Endothelial cell of umbilical vein (primary cell): ENCODE data around the gene GNB1L. TPM values are rescaled to one million over a fixed set of nuclear protein-coding genes. Genes with fewer than 3 reads are reported as not detected.

Source experiments
- BruUV-seq: library from RNA; stranded (reverse); fragments of 400-500 nt; replicated peaks from 2 replicates; lab custom pipeline; 2021; lab: Mats Ljungman, UMichigan
- CTCF ChIA-PET: fragments of 300-600, 350-600 bp; sonication (Branson Sonifier 250); formaldehyde crosslinking; loops from one replicate; lab custom pipeline; 2021; ENCODE audit warnings: antibody characterized with exemption, inconsistent platforms; lab: Charles Lee
- POLR2A ChIA-PET: fragments of 300-600, 350-600 bp; sonication (Branson Sonifier 250); formaldehyde crosslinking; loops from one replicate; lab custom pipeline; 2021; ENCODE audit warnings: antibody characterized with exemption, inconsistent platforms; lab: Charles Lee
- DNase-seq: peaks from one replicate; pipeline ENCODE4 v3.0.0-alpha.2; 2011; ENCODE audit warnings: low read depth, low spot score
- FAIRE-seq: peaks from 2 replicates; lab custom pipeline; 2011; peaks lifted over from hg19 to GRCh38; lab: Jason Lieb, UNC
- H2AFZ ChIP-seq: 2 replicates; pipeline ENCODE4 v1.6.0; 2012; ENCODE audit warnings: low read depth, low read length, control low read depth, inconsistent platforms
- H3K27ac ChIP-seq: 2 replicates; pipeline ENCODE4 v1.5.1; 2011; ENCODE audit warnings: low read depth, mild to moderate bottlenecking, control low read depth, low read length, moderate library complexity; ENCODE audit not compliant: insufficient read depth
- H3K27me3 ChIP-seq, 2 experiments: 2 replicates each; pipeline versions ENCODE4 v1.6.0 to v1.6.1; 2011; ENCODE audit warnings: low read length in 2 of 2, mixed read lengths in 1 of 2; ENCODE audit not compliant: control insufficient read depth in 2 of 2, insufficient read depth in 2 of 2
- H3K36me3 ChIP-seq, 2 experiments: 2 replicates in 1 of 2; 3 replicates in 1 of 2; pipeline ENCODE4 v1.5.1; 2011; ENCODE audit warnings: low read length in 2 of 2, mild to moderate bottlenecking in 1 of 2, moderate library complexity in 1 of 2; ENCODE audit not compliant: control insufficient read depth in 2 of 2, insufficient read depth in 2 of 2; ENCODE audit errors: extremely low read depth in 1 of 2
- H3K4me1 ChIP-seq: 3 replicates; pipeline ENCODE4 v1.5.1; 2011; ENCODE audit warnings: mild to moderate bottlenecking, low read length; ENCODE audit not compliant: control insufficient read depth, insufficient read depth; ENCODE audit errors: extremely low read depth
- H3K4me2 ChIP-seq: 2 replicates; pipeline ENCODE4 v1.6.1; 2011; ENCODE audit warnings: low read length, control low read depth, mixed read lengths; ENCODE audit not compliant: insufficient read depth
- H3K4me3 ChIP-seq, 3 experiments: fragments of 200-600 bp in 1 of 3; sonication (generic), shearing (Covaris generic) in 1 of 3; replicated peaks in 1 of 3; 2 replicates each; pipeline ENCODE4 v1.5.1; 2011 to 2016; ENCODE audit warnings: control low read depth in 3 of 3, low read length in 3 of 3, mild to moderate bottlenecking in 2 of 3, inconsistent platforms in 1 of 3, low read depth in 1 of 3, moderate library complexity in 1 of 3; ENCODE audit not compliant: insufficient read depth in 1 of 3
- H3K79me2 ChIP-seq: 2 replicates; pipeline ENCODE4 v1.6.0; 2012; ENCODE audit warnings: low read length, inconsistent platforms; ENCODE audit not compliant: control insufficient read depth, insufficient read depth
- H3K9ac ChIP-seq: replicated peaks from 2 replicates; pipeline ENCODE3; 2011; ENCODE audit warnings: low read length, control low read depth; ENCODE audit not compliant: insufficient read depth; ENCODE audit errors: extremely low read depth
- H3K9me1 ChIP-seq: replicated peaks from 3 replicates; pipeline ENCODE4 v1.6.0; 2011; ENCODE audit warnings: mild to moderate bottlenecking, low read length; ENCODE audit not compliant: control insufficient read depth, insufficient read depth; ENCODE audit errors: extremely low read depth
- H3K9me3 ChIP-seq: replicated peaks from 2 replicates; pipeline ENCODE4 v1.5.1; 2012; ENCODE audit warnings: low read length, inconsistent platforms; ENCODE audit not compliant: control insufficient read depth, insufficient read depth
- H4K20me1 ChIP-seq: replicated peaks from 2 replicates; pipeline ENCODE3; 2011; ENCODE audit warnings: mild to moderate bottlenecking, low read length; ENCODE audit not compliant: control insufficient read depth, insufficient read depth; ENCODE audit errors: extremely low read depth
- EZH2 ChIP-seq: IDR thresholded peaks from 2 replicates; pipeline ENCODE4 v1.6.1; 2012; ENCODE audit warnings: borderline replicate concordance, low read depth, mild to moderate bottlenecking, moderate library complexity, low read length, inconsistent platforms; ENCODE audit not compliant: severe bottlenecking
- FOS ChIP-seq: IDR thresholded peaks from 2 replicates; pipeline ENCODE4 v1.6.1; 2011; ENCODE audit warnings: mild to moderate bottlenecking, low read length, moderate library complexity, borderline replicate concordance; ENCODE audit not compliant: insufficient read depth
- GATA2 ChIP-seq: IDR thresholded peaks from 2 replicates; pipeline ENCODE4 v1.7.0; 2011; ENCODE audit warnings: low read depth, mild to moderate bottlenecking, moderate library complexity, mixed read lengths, low read length; ENCODE audit not compliant: insufficient read length, insufficient read depth
- JUN ChIP-seq: IDR thresholded peaks from 2 replicates; pipeline ENCODE4 v1.6.1; 2011; ENCODE audit warnings: borderline replicate concordance, low read depth; ENCODE audit not compliant: insufficient read length, insufficient read depth
- MAX ChIP-seq: IDR thresholded peaks from 2 replicates; pipeline ENCODE4 v1.6.1; 2011; ENCODE audit not compliant: insufficient read depth, insufficient read length
- MYC ChIP-seq: IDR thresholded peaks from one replicate; pipeline ENCODE4 v1.6.1; 2011; ENCODE audit warnings: mild to moderate bottlenecking, low read depth, low read length
- POLR2A ChIP-seq: IDR thresholded peaks from 2 replicates; pipeline ENCODE4 v1.6.1; 2012; ENCODE audit warnings: low read depth, mild to moderate bottlenecking, control low read depth, low read length
- POLR2AphosphoS5 ChIP-seq: IDR thresholded peaks from 2 replicates; pipeline ENCODE4 v1.6.1; 2012; ENCODE audit warnings: low read depth, mild to moderate bottlenecking, control low read depth, low read length, moderate library complexity; ENCODE audit not compliant: insufficient read depth
- dilution Hi-C: fragments of 300-500 bp; cut with MboI; formaldehyde crosslinking; loops from one replicate; pipeline ENCODE4 v1.15.0; 2019; ENCODE audit warnings: low sequenced_read_pairs; ENCODE audit not compliant: extremely low pct_ligation_motif_present
- intact Hi-C: fragments of 100-400 bp; cut with micrococcal nuclease; formaldehyde crosslinking; loops from one replicate; pipeline ENCODE4 v1.10.0; 2022
- polyA plus RNA-seq, 4 experiments: library from polyadenylated mRNA; depleted of rRNA in 3 of 4; stranded (reverse) in 3 of 4; unstranded in 1 of 4; fragments of >200 nt; gene quantifications; 2 replicates each; pipeline versions ENCODE4 v1.2.1 to v1.2.3, GENCODE V29; 2011 to 2012; ENCODE audit warnings: missing spikeins in 1 of 4
- total RNA-seq: library from RNA; stranded (reverse); gene quantifications from 2 replicates; pipeline ENCODE4 v1.2.3, GENCODE V29; 2021
- TF ChIP-seq, protein P1 (sequence below), 2 donors: IDR thresholded peaks; 1 replicate in 1 of 2; 2 replicates in 1 of 2; pipeline ENCODE4 v1.5.1; 2011; ENCODE audit warnings: low read length in 2 of 2, mild to moderate bottlenecking in 2 of 2, moderate library complexity in 2 of 2, control low read depth in 1 of 2, inconsistent platforms in 1 of 2, low read depth in 1 of 2; ENCODE audit not compliant: insufficient read depth in 1 of 2; ENCODE audit errors: extremely low read depth in 1 of 2

Gene GNB1L
- total and polyA plus RNA-seq, 2 donors (not counting 3 experiments of a cell fraction or from before 2014, with no cell fraction given) = 5.4 to 5.9 TPM

GRCh38 chr22:19789406-19789805 lies 65.3 kb downstream of the GNB1L start:
- Histone ChIP-seq H3K4me2 (no peak overlapping the region), H3K27ac (no peak overlapping the region), H3K9me3 (no peaks in the 10 kb centered on the region), H3K27me3 (no peaks in the 10 kb centered on the region), H2AFZ (no peak overlapping the region), H3K79me2 (no peaks in the 10 kb centered on the region), H4K20me1 (no peaks in the 10 kb centered on the region), H3K4me3 (no peak overlapping the region), H3K9ac (no peak overlapping the region), H3K36me3 (no peaks in the 10 kb centered on the region), H3K4me1 (no peaks in the 10 kb centered on the region), H3K9me1 (no peaks in the 10 kb centered on the region)
- no peak for TF ChIP-seq POLR2AphosphoS5
- no peak for TF ChIP-seq JUN
- no peak for TF ChIP-seq MYC
- no peak for TF ChIP-seq GATA2
- TF ChIP-seq POLR2A = no peak
- TF ChIP-seq, protein P1, sequence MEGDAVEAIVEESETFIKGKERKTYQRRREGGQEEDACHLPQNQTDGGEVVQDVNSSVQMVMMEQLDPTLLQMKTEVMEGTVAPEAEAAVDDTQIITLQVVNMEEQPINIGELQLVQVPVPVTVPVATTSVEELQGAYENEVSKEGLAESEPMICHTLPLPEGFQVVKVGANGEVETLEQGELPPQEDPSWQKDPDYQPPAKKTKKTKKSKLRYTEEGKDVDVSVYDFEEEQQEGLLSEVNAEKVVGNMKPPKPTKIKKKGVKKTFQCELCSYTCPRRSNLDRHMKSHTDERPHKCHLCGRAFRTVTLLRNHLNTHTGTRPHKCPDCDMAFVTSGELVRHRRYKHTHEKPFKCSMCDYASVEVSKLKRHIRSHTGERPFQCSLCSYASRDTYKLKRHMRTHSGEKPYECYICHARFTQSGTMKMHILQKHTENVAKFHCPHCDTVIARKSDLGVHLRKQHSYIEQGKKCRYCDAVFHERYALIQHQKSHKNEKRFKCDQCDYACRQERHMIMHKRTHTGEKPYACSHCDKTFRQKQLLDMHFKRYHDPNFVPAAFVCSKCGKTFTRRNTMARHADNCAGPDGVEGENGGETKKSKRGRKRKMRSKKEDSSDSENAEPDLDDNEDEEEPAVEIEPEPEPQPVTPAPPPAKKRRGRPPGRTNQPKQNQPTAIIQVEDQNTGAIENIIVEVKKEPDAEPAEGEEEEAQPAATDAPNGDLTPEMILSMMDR (IDR thresholded peaks at IDR 0.05; ENCODE audit: extremely low read depth in 1 of 2, insufficient read depth in 1 of 2, low read depth in 1 of 2, low read length in 2 of 2) = no peak
- no peak for TF ChIP-seq FOS
- TF ChIP-seq MAX = no peak
- no peak for TF ChIP-seq EZH2
- intact Hi-C loops = no loop called here
- CTCF ChIA-PET = interaction anchor here (0.7 to 1.0 kb wide), 2 partner anchors 59 to 121 kb away, joined by 3 read pairs; no protein-coding TSS in a partner anchor
- dilution Hi-C loops = no loop called here
- no TSS peak for BruUV-seq
- FAIRE-seq = no peak
- POLR2A ChIA-PET = no interaction called here
- no peak for DNase-seq
